H1 (cell line): ENCODE measurements around the gene SLC25A3. TPM values are rescaled to one million over a fixed set of nuclear protein-coding genes. Genes with fewer than 3 reads are reported as not detected.

Experiments
- CTCF ChIA-PET: fragments of 300-600 bp; sonication (Branson Sonifier 250); formaldehyde crosslinking; loops from one replicate; lab custom pipeline; 2021; ENCODE audit not compliant: partially characterized antibody; lab: Charles Lee
- POLR2A ChIA-PET: fragments of 300-600 bp; sonication (Branson Sonifier 250); formaldehyde crosslinking; loops from one replicate; lab custom pipeline; 2021; ENCODE audit warnings: inconsistent platforms; ENCODE audit not compliant: partially characterized antibody; lab: Charles Lee
- DNase-seq, 2 experiments: peaks; one replicate each; pipeline versions ENCODE4 v3.0.0 to v3.0.0-alpha.2; 2010 to 2022; ENCODE audit warnings: low spot score in 2 of 2, low read depth in 1 of 2, mixed read lengths in 1 of 2
- FAIRE-seq: peaks from 2 replicates; lab custom pipeline; 2011; peaks lifted over from hg19 to GRCh38; lab: Jason Lieb, UNC
- H2AFZ ChIP-seq: 2 replicates; pipeline ENCODE4 v1.8.1; 2012; ENCODE audit warnings: low read length, inconsistent platforms
- H2AK5ac ChIP-seq: 2 replicates; pipeline ENCODE4 v1.6.1; 2013; ENCODE audit warnings: low read depth, low read length
- H2BK120ac ChIP-seq: replicated peaks from 2 replicates; pipeline ENCODE3; 2013; ENCODE audit warnings: low read depth, low read length, inconsistent platforms
- H2BK12ac ChIP-seq: 2 replicates; pipeline ENCODE4 v1.6.1; 2013; ENCODE audit warnings: low read depth, low read length
- H2BK15ac ChIP-seq: 2 replicates; pipeline ENCODE4 v1.6.1; 2013; ENCODE audit warnings: low read length
- H2BK20ac ChIP-seq: 2 replicates; pipeline ENCODE4 v1.6.1; 2013; ENCODE audit warnings: low read length
- H2BK5ac ChIP-seq: 2 replicates; pipeline ENCODE4 v1.6.1; 2013; ENCODE audit warnings: low read depth, low read length
- H3K14ac ChIP-seq: 2 replicates; pipeline ENCODE4 v1.6.1; 2013; ENCODE audit warnings: inconsistent platforms; ENCODE audit not compliant: insufficient read length
- H3K18ac ChIP-seq: 2 replicates; pipeline ENCODE4 v1.6.1; 2013; ENCODE audit warnings: low read length; ENCODE audit errors: extremely low read depth
- H3K23ac ChIP-seq: 2 replicates; pipeline ENCODE4 v1.6.1; 2013; ENCODE audit warnings: inconsistent platforms; ENCODE audit not compliant: insufficient read length
- H3K23me2 ChIP-seq: 2 replicates; pipeline ENCODE4 v1.6.1; 2013; ENCODE audit warnings: low read depth, low read length
- H3K27ac ChIP-seq: 2 replicates; pipeline ENCODE4 v1.6.1; 2011; ENCODE audit warnings: low read depth, low read length, inconsistent platforms
- H3K27me3 ChIP-seq, 4 experiments: replicated peaks in 1 of 4; 1 replicate in 1 of 4; 2 replicates in 3 of 4; pipeline versions ENCODE4 v1.6.1 to v1.8.1; 2011 to 2013; ENCODE audit warnings: low read length in 3 of 4, mild to moderate bottlenecking in 3 of 4, inconsistent platforms in 2 of 4, mixed read lengths in 2 of 4, moderate library complexity in 1 of 4; ENCODE audit not compliant: control insufficient read depth in 3 of 4, insufficient read depth in 3 of 4; ENCODE audit errors: extremely low read depth in 1 of 4
- H3K36me3 ChIP-seq, 4 experiments: 2 replicates each; pipeline versions ENCODE4 v1.6.1 to v1.8.1; 2011 to 2013; ENCODE audit warnings: mild to moderate bottlenecking in 4 of 4, low read length in 3 of 4, moderate library complexity in 2 of 4, control low read depth in 1 of 4, inconsistent platforms in 1 of 4; ENCODE audit not compliant: insufficient read depth in 4 of 4, control insufficient read depth in 2 of 4
- H3K4ac ChIP-seq: replicated peaks from 2 replicates; pipeline ENCODE3; 2013; ENCODE audit warnings: low read length, low read depth, mixed read lengths, inconsistent platforms; ENCODE audit not compliant: insufficient read length
- H3K4me1 ChIP-seq, 4 experiments: replicated peaks in 1 of 4; 1 replicate in 1 of 4; 2 replicates in 3 of 4; pipeline versions ENCODE4 v1.6.1 to v1.8.1; 2011 to 2013; ENCODE audit warnings: low read length in 3 of 4, inconsistent platforms in 2 of 4, mixed read lengths in 1 of 4; ENCODE audit not compliant: insufficient read depth in 4 of 4, control insufficient read depth in 3 of 4
- H3K4me2 ChIP-seq, 2 experiments: 2 replicates each; pipeline versions ENCODE4 v1.6.1 to v1.8.1; 2011 to 2013; ENCODE audit warnings: low read depth in 2 of 2, low read length in 2 of 2, control low read depth in 1 of 2, inconsistent platforms in 1 of 2, mild to moderate bottlenecking in 1 of 2; ENCODE audit not compliant: insufficient read depth in 1 of 2
- H3K4me3 ChIP-seq, 4 experiments: fragments of 200-600, 300-600 bp in 1 of 4; sonication (generic), shearing (Covaris generic), sonication (Bioruptor Twin) in 1 of 4; 2 replicates each; pipeline versions ENCODE4 v1.5.1 to v1.8.1; 2011 to 2016; ENCODE audit warnings: low read length in 4 of 4, low read depth in 3 of 4, control low read depth in 2 of 4, inconsistent platforms in 2 of 4, mild to moderate bottlenecking in 2 of 4, mixed read lengths in 1 of 4, moderate library complexity in 1 of 4; ENCODE audit not compliant: insufficient read depth in 2 of 4; ENCODE audit errors: extremely low read depth in 1 of 4
- H3K56ac ChIP-seq: replicated peaks from 2 replicates; pipeline ENCODE3; 2013; ENCODE audit warnings: low read depth, mild to moderate bottlenecking, mixed read lengths, low read length, inconsistent platforms; ENCODE audit not compliant: insufficient read length
- H3K79me1 ChIP-seq: 2 replicates; pipeline ENCODE4 v1.6.1; 2013; ENCODE audit warnings: low read depth, low read length, control low read depth
- H3K79me2 ChIP-seq, 2 experiments: 2 replicates each; pipeline versions ENCODE4 v1.6.1 to v1.8.1; 2012 to 2013; ENCODE audit warnings: low read length in 2 of 2, mild to moderate bottlenecking in 2 of 2, inconsistent platforms in 1 of 2; ENCODE audit not compliant: insufficient read depth in 2 of 2, control insufficient read depth in 1 of 2
- H3K9ac ChIP-seq, 4 experiments: replicated peaks in 1 of 4; 1 replicate in 1 of 4; 2 replicates in 3 of 4; pipeline versions ENCODE4 v1.6.1 to v1.8.1; 2011 to 2013; ENCODE audit warnings: low read depth in 3 of 4, low read length in 3 of 4, control low read depth in 2 of 4, mild to moderate bottlenecking in 2 of 4, moderate library complexity in 2 of 4, inconsistent platforms in 1 of 4; ENCODE audit errors: extremely low read depth in 1 of 4
- H3K9me3 ChIP-seq, 2 experiments: 2 replicates each; pipeline versions ENCODE4 v1.6.1 to v1.8.1; 2012 to 2013; ENCODE audit warnings: mild to moderate bottlenecking in 2 of 2, moderate library complexity in 2 of 2, control low read depth in 1 of 2, inconsistent platforms in 1 of 2, low read depth in 1 of 2, low read length in 1 of 2, mixed read lengths in 1 of 2; ENCODE audit not compliant: insufficient read depth in 2 of 2
- H4K20me1 ChIP-seq, 2 experiments: replicated peaks in 1 of 2; 2 replicates each; pipeline versions ENCODE3 to v1.8.1; 2011 to 2013; ENCODE audit warnings: inconsistent platforms in 2 of 2, low read length in 2 of 2, mild to moderate bottlenecking in 1 of 2; ENCODE audit not compliant: insufficient read depth in 2 of 2, control insufficient read depth in 1 of 2
- H4K5ac ChIP-seq: 2 replicates; pipeline ENCODE4 v1.6.1; 2013; ENCODE audit warnings: low read length, low read depth, mixed read lengths, inconsistent platforms; ENCODE audit not compliant: insufficient read length
- H4K8ac ChIP-seq: 2 replicates; pipeline ENCODE4 v1.8.0; 2013; ENCODE audit warnings: mild to moderate bottlenecking, moderate library complexity, low read length, inconsistent platforms; ENCODE audit not compliant: insufficient read depth; ENCODE audit errors: extremely low read depth
- H4K91ac ChIP-seq: replicated peaks from 2 replicates; pipeline ENCODE3; 2013; ENCODE audit warnings: low read length, mixed read lengths, inconsistent platforms; ENCODE audit not compliant: insufficient read length
- GTF2F1 ChIP-seq: IDR thresholded peaks from 2 replicates; pipeline ENCODE4 v1.6.1; 2012; ENCODE audit warnings: low read depth, low read length, improper control_type of control experiment, borderline replicate concordance
- MAFK ChIP-seq: IDR thresholded peaks from 2 replicates; pipeline ENCODE4 v1.6.1; 2012; ENCODE audit warnings: low read depth, mild to moderate bottlenecking, improper control_type of control experiment, low read length
- NANOG ChIP-seq: IDR thresholded peaks from 2 replicates; pipeline ENCODE4 v1.6.1; 2011; ENCODE audit warnings: low read length, low read depth, mild to moderate bottlenecking, inconsistent platforms; ENCODE audit not compliant: insufficient read depth, poor library complexity, severe bottlenecking
- SAP30 ChIP-seq: fragments of 300-600 bp; sonication (generic); IDR thresholded peaks from 2 replicates; pipeline ENCODE4 v1.7.1; 2012; ENCODE audit warnings: low read length, moderate library complexity, mild to moderate bottlenecking, inconsistent platforms; ENCODE audit not compliant: insufficient read depth, insufficient replicate concordance
- SIRT6 ChIP-seq: IDR thresholded peaks from one replicate; pipeline ENCODE4 v1.7.1; 2012; ENCODE audit warnings: low read length, inconsistent platforms
- SP2 ChIP-seq: IDR thresholded peaks from 2 replicates; pipeline ENCODE4 v1.6.1; 2012; ENCODE audit warnings: mild to moderate bottlenecking, low read length, inconsistent platforms
- SRF ChIP-seq: IDR thresholded peaks from 2 replicates; pipeline ENCODE4 v1.6.1; 2011; ENCODE audit warnings: mild to moderate bottlenecking, low read depth, low read length, moderate library complexity
- SUZ12 ChIP-seq: fragments of 200-600 bp; sonication (generic); IDR thresholded peaks from 2 replicates; pipeline ENCODE4 v1.6.1; 2012; ENCODE audit warnings: mild to moderate bottlenecking, inconsistent platforms, low read length, moderate library complexity, mixed read lengths
- WGBS, 2 experiments: shearing (Covaris generic) in 1 of 2; methylation state at CpG; one replicate each; pipeline versions ENCODE4 v1.1.6 to v1.1.7; 2013 to 2015; ENCODE audit warnings: low lambda C conversion rate in 2 of 2, mixed read lengths in 2 of 2, inconsistent platforms in 1 of 2, low coverage in 1 of 2, missing lambda C conversion rate in 1 of 2; ENCODE audit not compliant: insufficient replicate concordance in 2 of 2, insufficient coverage in 1 of 2, insufficient read length in 1 of 2; ENCODE audit errors: extremely low coverage in 1 of 2, missing lambda C conversion rate in 1 of 2; 5-methylcytosine and 5-hydroxymethylcytosine counted together
- polyA plus RNA-seq, 7 experiments: library from polyadenylated mRNA; depleted of rRNA in 3 of 7; stranded (reverse) in 5 of 7; unstranded in 2 of 7; fragments of >200 nt in 5 of 7; fragments of 200-250 nt in 2 of 7; gene quantifications; 1 replicate in 5 of 7; 2 replicates in 1 of 7; 4 replicates in 1 of 7; pipeline versions ENCODE4 v1.2.1 to v1.2.3, GENCODE V29; 2011 to 2013; ENCODE audit warnings: missing spikeins in 2 of 7, mixed read lengths in 2 of 7
- total RNA-seq: library from RNA; stranded (reverse); fragmentation: NEBNext Ultra II Directional; extraction: Animal tissue kit (Norgen Biotek cat#: 25700); gene quantifications from 2 replicates; pipeline ENCODE4 v1.2.1, GENCODE V29; 2021
- TF ChIP-seq, protein P1 (sequence below): IDR thresholded peaks from 2 replicates; pipeline ENCODE4 v1.6.1; 2012; ENCODE audit warnings: inconsistent platforms

SLC25A3 gene
- total and polyA plus RNA-seq, 2 of the 8 experiments (the other 6 are each of a cell fraction or from before 2014, with no cell fraction given): 702 to 709 TPM

DNA sequence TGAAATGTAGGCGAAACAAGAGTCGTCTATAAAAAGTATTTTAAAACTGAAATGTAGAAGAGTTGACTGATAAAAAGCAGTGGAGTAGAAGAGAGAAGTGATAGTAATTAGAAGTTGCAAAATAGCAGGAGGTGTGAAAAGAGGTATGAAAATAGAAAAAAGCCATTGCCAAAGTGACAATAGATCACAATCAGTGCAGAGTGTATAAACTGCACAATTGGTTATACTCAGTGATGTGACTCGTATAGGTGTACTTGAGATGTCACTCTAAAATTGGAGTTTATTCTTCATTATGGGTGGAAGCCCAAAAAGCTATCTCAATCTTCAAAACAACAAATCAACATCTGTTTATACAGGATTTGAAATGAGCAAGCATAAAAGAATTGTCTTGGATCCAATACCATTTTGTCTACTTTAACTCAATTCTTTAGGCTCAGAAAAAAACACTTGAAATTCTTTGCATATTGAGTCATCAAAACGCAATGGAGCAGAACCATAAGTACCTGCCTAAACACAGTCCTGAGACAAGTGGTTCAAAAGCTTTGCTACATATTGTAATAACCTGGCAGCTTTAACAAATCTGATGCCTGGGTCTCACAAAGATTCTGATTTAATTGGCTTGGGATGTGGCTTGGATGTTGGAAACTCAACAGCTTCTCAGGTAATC lies 42.3 kb downstream of the SLC25A3 start:
- Histone ChIP-seq H3K27me3 (no peaks in the 10 kb centered on the region), H4K5ac (no peak overlapping the region), H3K14ac (no peak overlapping the region), H3K23ac (no peak overlapping the region), H4K20me1 (peaks cover 0 to 2% of the 10 kb centered on the region in 2 experiments), H3K56ac (no peak overlapping the region), H2BK12ac (no peak overlapping the region), H2AK5ac (no peak overlapping the region), H3K4me1 (no peaks in the 10 kb centered on the region), H2AFZ (no peak overlapping the region), H3K27ac (no peak overlapping the region), H3K9me3 (no peaks in the 10 kb centered on the region), H2BK120ac (no peak overlapping the region), H3K79me1 (no peaks in the 10 kb centered on the region), H4K8ac (no peak overlapping the region), H3K4ac (no peak overlapping the region), H3K4me3 (no peak overlapping the region), H2BK15ac (no peak overlapping the region), H3K4me2 (no peak overlapping the region), H3K9ac (no peak overlapping the region), H3K18ac (no peak overlapping the region), H3K79me2 (no peaks in the 10 kb centered on the region), H2BK5ac (no peak overlapping the region), H3K36me3 (0 out of 8 replicates have a peak, but pooled peaks cover 0 to 3% (median 0%) of the 10 kb centered on the region in 4 experiments), H3K23me2 (no peaks in the 10 kb centered on the region), H2BK20ac (no peak overlapping the region), H4K91ac (no peak overlapping the region)
- ChIA-PET POLR2A (no interaction called here), CTCF (interaction anchor here (0.6 to 1.2 kb wide), 5 partner anchors 28 to 1772 kb away, joined by 3 to 5 read pairs (median 3); no protein-coding TSS in a partner anchor)
- WGBS, 2 experiments: 82% methylated on average over 4 of the region's 4 CpGs; no CpG with 5 or more reads in 1 of the 2 experiments
- DNase-seq: no peak
- no peak for FAIRE-seq
- no peak for TF ChIP-seq NANOG
- TF ChIP-seq MAFK: no peak
- TF ChIP-seq SRF: no peak
- TF ChIP-seq SAP30: no peak
- TF ChIP-seq SIRT6: no peak
- TF ChIP-seq SUZ12: no peak
- no peak for TF ChIP-seq SP2
- no peak for TF ChIP-seq GTF2F1
- TF ChIP-seq, protein P1, sequence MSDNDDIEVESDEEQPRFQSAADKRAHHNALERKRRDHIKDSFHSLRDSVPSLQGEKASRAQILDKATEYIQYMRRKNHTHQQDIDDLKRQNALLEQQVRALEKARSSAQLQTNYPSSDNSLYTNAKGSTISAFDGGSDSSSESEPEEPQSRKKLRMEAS: no peak
